GM23338 (cell line): ENCODE data around the gene R3HDM2. TPM values are rescaled to one million over a fixed set of nuclear protein-coding genes. Genes with fewer than 3 reads are reported as not detected.

Experiments
- EZH2 ChIP-seq: fragments of 200-600 bp; sonication (generic); IDR thresholded peaks from one replicate; pipeline ENCODE4 v1.8.0; 2017; ENCODE audit warnings: antibody characterized with exemption, mild to moderate bottlenecking, low read depth; ENCODE audit not compliant: unreplicated experiment
- EZH2phosphoT487 ChIP-seq: fragments of 200-600 bp; sonication (generic); IDR thresholded peaks from one replicate; pipeline ENCODE4 v1.8.1; 2018; ENCODE audit warnings: antibody characterized with exemption; ENCODE audit not compliant: unreplicated experiment
- NANOG ChIP-seq: IDR thresholded peaks from 2 replicates; pipeline ENCODE4 v1.6.1; 2016; ENCODE audit warnings: antibody characterized with exemption, borderline replicate concordance
- POLR2AphosphoS5 ChIP-seq: IDR thresholded peaks from 2 replicates; pipeline ENCODE4 v1.6.1; 2016; ENCODE audit warnings: antibody characterized with exemption, low read depth
- ZNF331 ChIP-seq: fragments of 250-450 bp; sonication (Bioruptor Pico); IDR thresholded peaks from 2 replicates; pipeline ENCODE4 v1.5.0; 2020; ENCODE audit warnings: low read depth, mild to moderate bottlenecking, moderate library complexity
- polyA plus RNA-seq: library from polyadenylated mRNA; unstranded; fragments of >200 nt; fragmentation: Nextera tagmentation; extraction: Ambion mirVana; gene quantifications from 2 replicates; pipeline ENCODE4 v1.2.1, GENCODE V29; 2016
- total RNA-seq: library from RNA; depleted of rRNA; stranded (reverse); fragments of >200 nt; shearing (Covaris generic); gene quantifications from 2 replicates; pipeline ENCODE4 v1.2.3, GENCODE V29; 2014
- TF ChIP-seq, protein P1 (sequence below): fragments of 250-450 bp; sonication (Bioruptor Pico); IDR thresholded peaks from 2 replicates; pipeline ENCODE4 v1.5.0; 2020; ENCODE audit warnings: mild to moderate bottlenecking, moderate library complexity
- TF ChIP-seq, protein P2 (sequence below), 2 experiments: fragments of 200-600 bp in 1 of 2; sonication (generic) in 1 of 2; conservative IDR thresholded peaks; 2 replicates each; pipeline versions ENCODE4 v1.5.1 to v1.6.1; 2016 to 2017; ENCODE audit warnings: antibody characterized with exemption in 2 of 2, low read depth in 2 of 2, mild to moderate bottlenecking in 2 of 2, moderate library complexity in 1 of 2
- TF ChIP-seq, protein P3 (sequence below): IDR thresholded peaks from 2 replicates; pipeline ENCODE4 v1.6.1; 2016; ENCODE audit warnings: antibody characterized with exemption

Gene R3HDM2
- total and polyA plus RNA-seq, 2 experiments from 2014 or later = 9.6 to 19.6 TPM

GRCh38 chr12:57474862-57475261, 44.0 kb upstream of the R3HDM2 start (continued):
- TF ChIP-seq, protein P1, sequence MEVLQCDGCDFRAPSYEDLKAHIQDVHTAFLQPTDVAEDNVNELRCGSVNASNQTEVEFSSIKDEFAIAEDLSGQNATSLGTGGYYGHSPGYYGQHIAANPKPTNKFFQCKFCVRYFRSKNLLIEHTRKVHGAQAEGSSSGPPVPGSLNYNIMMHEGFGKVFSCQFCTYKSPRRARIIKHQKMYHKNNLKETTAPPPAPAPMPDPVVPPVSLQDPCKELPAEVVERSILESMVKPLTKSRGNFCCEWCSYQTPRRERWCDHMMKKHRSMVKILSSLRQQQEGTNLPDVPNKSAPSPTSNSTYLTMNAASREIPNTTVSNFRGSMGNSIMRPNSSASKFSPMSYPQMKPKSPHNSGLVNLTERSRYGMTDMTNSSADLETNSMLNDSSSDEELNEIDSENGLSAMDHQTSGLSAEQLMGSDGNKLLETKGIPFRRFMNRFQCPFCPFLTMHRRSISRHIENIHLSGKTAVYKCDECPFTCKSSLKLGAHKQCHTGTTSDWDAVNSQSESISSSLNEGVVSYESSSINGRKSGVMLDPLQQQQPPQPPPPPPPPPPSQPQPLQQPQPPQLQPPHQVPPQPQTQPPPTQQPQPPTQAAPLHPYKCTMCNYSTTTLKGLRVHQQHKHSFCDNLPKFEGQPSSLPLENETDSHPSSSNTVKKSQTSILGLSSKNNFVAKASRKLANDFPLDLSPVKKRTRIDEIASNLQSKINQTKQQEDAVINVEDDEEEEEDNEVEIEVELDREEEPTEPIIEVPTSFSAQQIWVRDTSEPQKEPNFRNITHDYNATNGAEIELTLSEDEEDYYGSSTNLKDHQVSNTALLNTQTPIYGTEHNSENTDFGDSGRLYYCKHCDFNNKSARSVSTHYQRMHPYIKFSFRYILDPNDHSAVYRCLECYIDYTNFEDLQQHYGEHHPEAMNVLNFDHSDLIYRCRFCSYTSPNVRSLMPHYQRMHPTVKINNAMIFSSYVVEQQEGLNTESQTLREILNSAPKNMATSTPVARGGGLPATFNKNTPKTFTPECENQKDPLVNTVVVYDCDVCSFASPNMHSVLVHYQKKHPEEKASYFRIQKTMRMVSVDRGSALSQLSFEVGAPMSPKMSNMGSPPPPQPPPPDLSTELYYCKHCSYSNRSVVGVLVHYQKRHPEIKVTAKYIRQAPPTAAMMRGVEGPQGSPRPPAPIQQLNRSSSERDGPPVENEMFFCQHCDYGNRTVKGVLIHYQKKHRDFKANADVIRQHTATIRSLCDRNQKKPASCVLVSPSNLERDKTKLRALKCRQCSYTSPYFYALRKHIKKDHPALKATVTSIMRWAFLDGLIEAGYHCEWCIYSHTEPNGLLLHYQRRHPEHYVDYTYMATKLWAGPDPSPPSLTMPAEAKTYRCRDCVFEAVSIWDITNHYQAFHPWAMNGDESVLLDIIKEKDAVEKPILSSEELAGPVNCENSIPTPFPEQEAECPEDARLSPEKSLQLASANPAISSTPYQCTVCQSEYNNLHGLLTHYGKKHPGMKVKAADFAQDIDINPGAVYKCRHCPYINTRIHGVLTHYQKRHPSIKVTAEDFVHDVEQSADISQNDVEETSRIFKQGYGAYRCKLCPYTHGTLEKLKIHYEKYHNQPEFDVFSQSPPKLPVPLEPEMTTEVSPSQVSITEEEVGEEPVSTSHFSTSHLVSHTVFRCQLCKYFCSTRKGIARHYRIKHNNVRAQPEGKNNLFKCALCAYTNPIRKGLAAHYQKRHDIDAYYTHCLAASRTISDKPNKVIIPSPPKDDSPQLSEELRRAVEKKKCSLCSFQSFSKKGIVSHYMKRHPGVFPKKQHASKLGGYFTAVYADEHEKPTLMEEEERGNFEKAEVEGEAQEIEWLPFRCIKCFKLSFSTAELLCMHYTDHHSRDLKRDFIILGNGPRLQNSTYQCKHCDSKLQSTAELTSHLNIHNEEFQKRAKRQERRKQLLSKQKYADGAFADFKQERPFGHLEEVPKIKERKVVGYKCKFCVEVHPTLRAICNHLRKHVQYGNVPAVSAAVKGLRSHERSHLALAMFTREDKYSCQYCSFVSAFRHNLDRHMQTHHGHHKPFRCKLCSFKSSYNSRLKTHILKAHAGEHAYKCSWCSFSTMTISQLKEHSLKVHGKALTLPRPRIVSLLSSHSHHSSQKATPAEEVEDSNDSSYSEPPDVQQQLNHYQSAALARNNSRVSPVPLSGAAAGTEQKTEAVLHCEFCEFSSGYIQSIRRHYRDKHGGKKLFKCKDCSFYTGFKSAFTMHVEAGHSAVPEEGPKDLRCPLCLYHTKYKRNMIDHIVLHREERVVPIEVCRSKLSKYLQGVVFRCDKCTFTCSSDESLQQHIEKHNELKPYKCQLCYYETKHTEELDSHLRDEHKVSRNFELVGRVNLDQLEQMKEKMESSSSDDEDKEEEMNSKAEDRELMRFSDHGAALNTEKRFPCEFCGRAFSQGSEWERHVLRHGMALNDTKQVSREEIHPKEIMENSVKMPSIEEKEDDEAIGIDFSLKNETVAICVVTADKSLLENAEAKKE (CRISPR knock-in tag) = no peak
- TF ChIP-seq ZNF331 (CRISPR knock-in tag) (no peak), EZH2phosphoT487 (no peak), POLR2AphosphoS5 (no peak), EZH2 (no peak), NANOG (no peak)
- TF ChIP-seq, protein P2, sequence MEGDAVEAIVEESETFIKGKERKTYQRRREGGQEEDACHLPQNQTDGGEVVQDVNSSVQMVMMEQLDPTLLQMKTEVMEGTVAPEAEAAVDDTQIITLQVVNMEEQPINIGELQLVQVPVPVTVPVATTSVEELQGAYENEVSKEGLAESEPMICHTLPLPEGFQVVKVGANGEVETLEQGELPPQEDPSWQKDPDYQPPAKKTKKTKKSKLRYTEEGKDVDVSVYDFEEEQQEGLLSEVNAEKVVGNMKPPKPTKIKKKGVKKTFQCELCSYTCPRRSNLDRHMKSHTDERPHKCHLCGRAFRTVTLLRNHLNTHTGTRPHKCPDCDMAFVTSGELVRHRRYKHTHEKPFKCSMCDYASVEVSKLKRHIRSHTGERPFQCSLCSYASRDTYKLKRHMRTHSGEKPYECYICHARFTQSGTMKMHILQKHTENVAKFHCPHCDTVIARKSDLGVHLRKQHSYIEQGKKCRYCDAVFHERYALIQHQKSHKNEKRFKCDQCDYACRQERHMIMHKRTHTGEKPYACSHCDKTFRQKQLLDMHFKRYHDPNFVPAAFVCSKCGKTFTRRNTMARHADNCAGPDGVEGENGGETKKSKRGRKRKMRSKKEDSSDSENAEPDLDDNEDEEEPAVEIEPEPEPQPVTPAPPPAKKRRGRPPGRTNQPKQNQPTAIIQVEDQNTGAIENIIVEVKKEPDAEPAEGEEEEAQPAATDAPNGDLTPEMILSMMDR (conservative IDR thresholded peaks at IDR 0.05; ENCODE audit: low read depth in 2 of 2) = no peak
- TF ChIP-seq, protein P3, sequence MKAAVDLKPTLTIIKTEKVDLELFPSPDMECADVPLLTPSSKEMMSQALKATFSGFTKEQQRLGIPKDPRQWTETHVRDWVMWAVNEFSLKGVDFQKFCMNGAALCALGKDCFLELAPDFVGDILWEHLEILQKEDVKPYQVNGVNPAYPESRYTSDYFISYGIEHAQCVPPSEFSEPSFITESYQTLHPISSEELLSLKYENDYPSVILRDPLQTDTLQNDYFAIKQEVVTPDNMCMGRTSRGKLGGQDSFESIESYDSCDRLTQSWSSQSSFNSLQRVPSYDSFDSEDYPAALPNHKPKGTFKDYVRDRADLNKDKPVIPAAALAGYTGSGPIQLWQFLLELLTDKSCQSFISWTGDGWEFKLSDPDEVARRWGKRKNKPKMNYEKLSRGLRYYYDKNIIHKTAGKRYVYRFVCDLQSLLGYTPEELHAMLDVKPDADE = no peak
